KMS-11 (cell line): ENCODE results near the gene ARMC3.

Source experiments
- H2AFZ ChIP-seq: fragments of 200-600 bp; sonication (generic); 2 replicates; pipeline ENCODE4 v1.6.1; 2016; ENCODE audit warnings: antibody characterized with exemption, mixed run types, low read depth
- H3K27ac ChIP-seq: fragments of 200-600 bp; sonication (generic); 2 replicates; pipeline ENCODE4 v1.6.1; 2016; ENCODE audit warnings: mild to moderate bottlenecking, mixed run types
- H3K27me3 ChIP-seq: fragments of 200-600 bp; sonication (generic); 2 replicates; pipeline ENCODE4 v1.6.1; 2017; ENCODE audit warnings: mild to moderate bottlenecking, low read depth, mixed run types, moderate library complexity; ENCODE audit not compliant: insufficient read depth
- H3K36me3 ChIP-seq: fragments of 200-600 bp; sonication (generic); 2 replicates; pipeline ENCODE4 v1.6.1; 2017; ENCODE audit warnings: mild to moderate bottlenecking, mixed run types; ENCODE audit not compliant: insufficient read depth
- H3K4me1 ChIP-seq: fragments of 200-600 bp; sonication (generic); 2 replicates; pipeline ENCODE4 v1.6.1; 2016; ENCODE audit warnings: mild to moderate bottlenecking, low read depth, mixed run types; ENCODE audit not compliant: poor library complexity, severe bottlenecking
- H3K4me2 ChIP-seq: fragments of 200-600 bp; sonication (generic); 2 replicates; pipeline ENCODE4 v1.7.0; 2016; ENCODE audit warnings: mild to moderate bottlenecking, mixed run types
- H3K4me3 ChIP-seq: fragments of 200-600 bp; sonication (generic); IDR thresholded peaks from 2 replicates; pipeline ENCODE4 v1.6.1; 2017; ENCODE audit warnings: low read depth, low read length, mixed read lengths; ENCODE audit not compliant: insufficient read depth
- H3K79me2 ChIP-seq: fragments of 200-600 bp; sonication (generic); 2 replicates; pipeline ENCODE4 v1.6.1; 2016; ENCODE audit warnings: low read depth, mixed run types; ENCODE audit not compliant: insufficient read depth
- H3K9ac ChIP-seq: fragments of 200-600 bp; sonication (generic); 2 replicates; pipeline ENCODE4 v1.6.1; 2016; ENCODE audit warnings: mild to moderate bottlenecking, mixed run types
- H4K20me1 ChIP-seq: fragments of 200-600 bp; sonication (generic); 2 replicates; pipeline ENCODE4 v1.6.1; 2016; ENCODE audit warnings: mild to moderate bottlenecking, mixed run types; ENCODE audit not compliant: insufficient read depth
- CTCF ChIP-seq: fragments of 200-600 bp; sonication (generic); conservative IDR thresholded peaks from 2 replicates; pipeline ENCODE4 v1.6.1; 2017; ENCODE audit warnings: low read depth, mild to moderate bottlenecking, antibody characterized with exemption, low read length, moderate library complexity, mixed read lengths

Gene ARMC3

GRCh38 chr10:23034790-23035189 is 106.9 kb downstream of the ARMC3 start:
- H3K79me2 ChIP-seq = no peaks in the 10 kb centered on the region
- no peak for TF ChIP-seq CTCF
- no peak overlapping the region for H3K4me2 ChIP-seq
- H4K20me1 ChIP-seq = no peaks in the 10 kb centered on the region
- H3K36me3 ChIP-seq = no peaks in the 10 kb centered on the region
- H2AFZ ChIP-seq = no peak overlapping the region
- H3K4me3 ChIP-seq = no peak overlapping the region
- no peaks in the 10 kb centered on the region for H3K4me1 ChIP-seq
- H3K27me3 ChIP-seq = no peaks in the 10 kb centered on the region
- H3K9ac ChIP-seq = no peak overlapping the region
- no peak overlapping the region for H3K27ac ChIP-seq

- H3K4me2 ChIP-seq = no peak overlapping the region
- no peaks in the 10 kb centered on the region for H3K27me3 ChIP-seq
- H4K20me1 ChIP-seq = no peaks in the 10 kb centered on the region
- TF ChIP-seq CTCF = no peak
- no peaks in the 10 kb centered on the region for H3K36me3 ChIP-seq
- no peak overlapping the region for H3K4me3 ChIP-seq
- no peak overlapping the region for H3K27ac ChIP-seq
- no peaks in the 10 kb centered on the region for H3K4me1 ChIP-seq
- no peak overlapping the region for H3K9ac ChIP-seq
- no peak overlapping the region for H2AFZ ChIP-seq
- H3K79me2 ChIP-seq = no peaks in the 10 kb centered on the region
Measured at GRCh38 chr10:23035569-23035968, 107.7 kb downstream of the ARMC3 start.

- H4K20me1 ChIP-seq = no peaks in the 10 kb centered on the region
- no peak for TF ChIP-seq CTCF
- H3K27ac ChIP-seq = no peak overlapping the region
- H2AFZ ChIP-seq = no peak overlapping the region
- H3K4me1 ChIP-seq = no peaks in the 10 kb centered on the region
- no peak overlapping the region for H3K4me3 ChIP-seq
- no peak overlapping the region for H3K9ac ChIP-seq
- H3K4me2 ChIP-seq = no peak overlapping the region
- no peaks in the 10 kb centered on the region for H3K27me3 ChIP-seq
- H3K36me3 ChIP-seq = no peaks in the 10 kb centered on the region
- H3K79me2 ChIP-seq = no peaks in the 10 kb centered on the region
Measured at GRCh38 chr10:23037152-23037551, 109.3 kb downstream of the ARMC3 start.

- Histone ChIP-seq H3K79me2 (no peaks in the 10 kb centered on the region), H3K36me3 (no peaks in the 10 kb centered on the region), H4K20me1 (no peaks in the 10 kb centered on the region), H3K4me3 (no peak overlapping the region), H3K4me2 (no peak overlapping the region), H3K9ac (no peak overlapping the region), H3K27me3 (no peaks in the 10 kb centered on the region), H3K4me1 (no peaks in the 10 kb centered on the region), H2AFZ (no peak overlapping the region), H3K27ac (no peak overlapping the region)
- TF ChIP-seq CTCF = no peak
Measured at GRCh38 chr10:23037561-23037960, 109.7 kb downstream of the ARMC3 start.

GRCh38 chr10:23038172-23038571 is 110.3 kb downstream of the ARMC3 start:
- TF ChIP-seq CTCF = no peak
- Histone ChIP-seq H3K27me3 (no peaks in the 10 kb centered on the region), H3K9ac (no peak overlapping the region), H3K79me2 (no peaks in the 10 kb centered on the region), H3K4me3 (no peak overlapping the region), H4K20me1 (no peaks in the 10 kb centered on the region), H3K36me3 (no peaks in the 10 kb centered on the region), H3K4me1 (no peaks in the 10 kb centered on the region), H2AFZ (no peak overlapping the region), H3K27ac (no peak overlapping the region), H3K4me2 (no peak overlapping the region)
